Measurements from ENCODE around the gene TRIM44. TPM values are rescaled to one million over a fixed set of nuclear protein-coding genes. Genes with fewer than 3 reads are reported as not detected.

TRIM44 gene
- total and polyA plus RNA-seq, 10 donors = 5.3 to 65.7 (median 48.5) TPM

GRCh38 chr11:35862666-35863065, 200.1 kb downstream of the TRIM44 start:
- DNase-seq = no peak
- H3K27me3 ChIP-seq (replicated peaks in 1 of 7) = peaks cover 0 to 3% (median 0%) of the 10 kb centered on the region in 7 donors
- no peaks in the 10 kb centered on the region for H3K4me1 ChIP-seq
- intact Hi-C loops (cut with DNase I; ENCODE audit: low total_unique reads) = no loop called here
- peaks cover 0 to 13% (median 6%) of the 10 kb centered on the region in 8 donors for H3K9me3 ChIP-seq
- WGBS, 5 donors = 61 to 79% (median 70%) methylated on average over 3 of the region's 3 CpGs
- no peak for TF ChIP-seq POLR2AphosphoS5 (IDR thresholded peaks at IDR 0.05)
- no peak overlapping the region for H3K27ac ChIP-seq
- H3K36me3 ChIP-seq = no peaks in the 10 kb centered on the region
- no peak overlapping the region for H3K4me3 ChIP-seq

- H3K36me3 ChIP-seq = no peaks in the 10 kb centered on the region
- no peak overlapping the region for H3K27ac ChIP-seq
- no peaks in the 10 kb centered on the region for H3K4me1 ChIP-seq
- H3K4me3 ChIP-seq = no peak overlapping the region
- WGBS, 5 donors = 91 to 100% (median 96%) methylated on average over 2 of the region's 2 CpGs
- H3K27me3 ChIP-seq (replicated peaks in 1 of 7) = peaks cover 0 to 3% (median 0%) of the 10 kb centered on the region in 7 donors
- peaks cover 5 to 28% (median 20%) of the 10 kb centered on the region in 8 donors for H3K9me3 ChIP-seq
- intact Hi-C loops (cut with DNase I; ENCODE audit: low total_unique reads) = no loop called here
- DNase-seq = no peak
- TF ChIP-seq POLR2AphosphoS5 (IDR thresholded peaks at IDR 0.05) (no peak), POLR2A (IDR thresholded peaks at IDR 0.05) (no peak)
- TF ChIP-seq, protein P1, sequence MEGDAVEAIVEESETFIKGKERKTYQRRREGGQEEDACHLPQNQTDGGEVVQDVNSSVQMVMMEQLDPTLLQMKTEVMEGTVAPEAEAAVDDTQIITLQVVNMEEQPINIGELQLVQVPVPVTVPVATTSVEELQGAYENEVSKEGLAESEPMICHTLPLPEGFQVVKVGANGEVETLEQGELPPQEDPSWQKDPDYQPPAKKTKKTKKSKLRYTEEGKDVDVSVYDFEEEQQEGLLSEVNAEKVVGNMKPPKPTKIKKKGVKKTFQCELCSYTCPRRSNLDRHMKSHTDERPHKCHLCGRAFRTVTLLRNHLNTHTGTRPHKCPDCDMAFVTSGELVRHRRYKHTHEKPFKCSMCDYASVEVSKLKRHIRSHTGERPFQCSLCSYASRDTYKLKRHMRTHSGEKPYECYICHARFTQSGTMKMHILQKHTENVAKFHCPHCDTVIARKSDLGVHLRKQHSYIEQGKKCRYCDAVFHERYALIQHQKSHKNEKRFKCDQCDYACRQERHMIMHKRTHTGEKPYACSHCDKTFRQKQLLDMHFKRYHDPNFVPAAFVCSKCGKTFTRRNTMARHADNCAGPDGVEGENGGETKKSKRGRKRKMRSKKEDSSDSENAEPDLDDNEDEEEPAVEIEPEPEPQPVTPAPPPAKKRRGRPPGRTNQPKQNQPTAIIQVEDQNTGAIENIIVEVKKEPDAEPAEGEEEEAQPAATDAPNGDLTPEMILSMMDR (IDR thresholded peaks at IDR 0.05 in 8 of 11, conservative IDR thresholded peaks at IDR 0.05 in 3 of 11) = no peak
Observed at GRCh38 chr11:35864131-35864530, 201.6 kb downstream of the TRIM44 start.

GRCh38 chr11:35866601-35867000, 204.0 kb downstream of the TRIM44 start:
- H3K27me3 ChIP-seq (replicated peaks in 1 of 7) = no peaks in the 10 kb centered on the region
- intact Hi-C loops (cut with DNase I; ENCODE audit: low total_unique reads) = no loop called here
- TF ChIP-seq, protein P1 (IDR thresholded peaks at IDR 0.05 in 8 of 11, conservative IDR thresholded peaks at IDR 0.05 in 3 of 11) = no peak
- no peak for TF ChIP-seq POLR2A (IDR thresholded peaks at IDR 0.05)
- no peak for TF ChIP-seq POLR2AphosphoS5 (IDR thresholded peaks at IDR 0.05)
- 97 to 100% (median 98%) methylated on average over 1 of the region's 1 CpG for WGBS, 5 donors
- no peak for DNase-seq
- H3K4me1 ChIP-seq = no peaks in the 10 kb centered on the region
- H3K36me3 ChIP-seq = no peaks in the 10 kb centered on the region
- peaks cover 5 to 40% (median 29%) of the 10 kb centered on the region in 8 donors for H3K9me3 ChIP-seq
- H3K27ac ChIP-seq = no peak overlapping the region
- H3K4me3 ChIP-seq = no peak overlapping the region

Other genes starting within 250 kb of the TRIM44 start
- 1 to 10 TPM in 4 of 7 donors, under 1 TPM in 3; 0.47 to 3.8 (median 1.2) TPM for gene SLC1A2, start 243.2 kb upstream of the TRIM44 start, total RNA-seq
- gene SLC1A2, start 243.2 kb upstream of the TRIM44 start, polyA plus RNA-seq = under 1 TPM; 0.26 to 0.94 (median 0.76) TPM
- 10 to 100 TPM in 2 of 7 donors, 1 to 10 TPM in 5; 4.1 to 23.6 (median 5.6) TPM for gene PAMR1, start 137.2 kb upstream of the TRIM44 start, total RNA-seq
- gene PAMR1, start 137.2 kb upstream of the TRIM44 start, polyA plus RNA-seq = 1 to 10 TPM; 1.3 to 2.6 (median 2.3) TPM
- 10 to 100 TPM in 4 of 7 donors, 1 to 10 TPM in 3; 7.5 to 40.6 (median 10.4) TPM for gene FJX1, start 44.3 kb upstream of the TRIM44 start, total RNA-seq
- 1 to 10 TPM; 3.0 to 3.3 (median 3.2) TPM for gene FJX1, start 44.3 kb upstream of the TRIM44 start, polyA plus RNA-seq

All from spleen (tissue), 11 donors.